Cardiac atrium fibroblast (primary cell): ENCODE results near the gene ANKRD7. TPM values are rescaled to one million over a fixed set of nuclear protein-coding genes. Genes with fewer than 3 reads are reported as not detected.

ENCODE experiments used
- total RNA-seq: library from RNA; depleted of rRNA; stranded (reverse); fragments of >200 nt; gene quantifications from 2 replicates; pipeline ENCODE4 v1.2.3, GENCODE V29; 2015

ANKRD7 gene, protein sequence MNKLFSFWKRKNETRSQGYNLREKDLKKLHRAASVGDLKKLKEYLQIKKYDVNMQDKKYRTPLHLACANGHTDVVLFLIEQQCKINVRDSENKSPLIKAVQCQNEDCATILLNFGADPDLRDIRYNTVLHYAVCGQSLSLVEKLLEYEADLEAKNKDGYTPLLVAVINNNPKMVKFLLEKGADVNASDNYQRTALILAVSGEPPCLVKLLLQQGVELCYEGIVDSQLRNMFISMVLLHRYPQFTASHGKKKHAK
- total RNA-seq: 3.2 TPM in 1 of 2 replicates, not detected in the other

DNA sequence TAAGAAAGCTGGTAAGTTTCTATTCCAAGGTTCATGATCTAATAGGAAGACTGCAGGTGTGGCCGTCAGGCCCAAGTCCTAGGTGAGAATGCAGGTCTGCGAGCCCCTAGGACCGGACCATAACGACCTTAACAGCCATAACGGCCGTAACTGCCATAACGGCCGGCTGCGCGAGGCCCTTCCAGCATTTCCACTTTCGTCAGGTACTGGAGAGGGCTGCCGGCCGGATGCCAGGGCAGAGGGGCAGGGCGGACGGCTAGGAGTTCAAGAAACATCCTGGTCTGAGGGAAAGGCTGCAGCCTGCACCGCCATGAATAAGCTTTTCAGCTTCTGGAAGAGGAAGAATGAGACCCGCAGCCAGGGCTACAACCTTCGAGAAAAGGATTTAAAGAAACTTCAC lies at the start of gene ANKRD7:
Gene ANKRD7 (plus strand): TSS at position 184 of the 400 bp plus-strand sequence. CDS start 127 bp downstream, at position 311.

DNA sequence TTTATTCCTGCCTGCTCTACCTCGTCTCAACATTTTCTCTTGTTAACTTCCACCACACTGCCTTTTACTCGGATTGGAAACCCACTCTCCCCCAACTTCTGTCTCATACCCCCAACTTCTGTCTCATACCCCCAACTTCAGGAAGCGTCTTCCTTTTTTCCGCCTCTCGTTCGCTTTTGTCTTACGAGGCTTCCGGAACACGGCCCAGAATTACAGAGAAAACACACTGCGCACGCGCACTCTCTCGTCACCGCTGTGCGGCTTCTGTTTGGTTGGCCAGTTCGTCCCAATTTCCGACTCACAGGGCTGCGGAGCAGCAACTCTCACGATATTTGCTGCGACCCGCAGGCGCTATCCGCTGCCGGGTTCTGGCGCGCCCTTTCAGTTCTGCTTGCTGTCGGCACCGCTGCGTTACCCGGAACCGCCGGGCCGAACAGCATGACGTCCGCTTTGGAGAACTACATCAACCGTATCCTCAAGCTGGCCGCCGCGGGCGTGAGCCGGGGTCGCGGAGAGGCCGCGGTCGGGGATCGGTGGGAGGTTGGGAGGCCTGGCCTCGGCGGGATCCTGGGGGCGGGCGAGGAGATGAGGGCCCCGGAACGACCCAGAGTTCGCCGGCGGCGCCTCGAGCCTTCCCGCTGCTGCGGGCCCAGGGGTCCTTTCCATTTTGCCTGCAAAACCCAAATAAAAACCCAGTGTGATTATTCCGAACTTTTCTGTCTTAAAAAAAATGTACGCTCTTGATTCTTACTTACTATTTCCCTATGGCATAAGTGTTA lies 40.5 kb upstream of the ANKRD7 start, which contains the start of gene LSM8:
Gene LSM8 (plus strand): TSS at position 379 of the 779 bp plus-strand sequence. CDS start 60 bp downstream, at position 439.

Other genes with a start within 250 kb of the ANKRD7 start
- 19.7 and 19.9 TPM in 2 replicates for gene LSM8, start 40.5 kb upstream of the ANKRD7 start, total RNA-seq